Lung (tissue), 12 donors: ENCODE data around the gene MT1H. TPM values are rescaled to one million over a fixed set of nuclear protein-coding genes. Genes with fewer than 3 reads are reported as not detected.

Source experiments
- ATAC-seq: fragments of 200-7000 bp; cut with Tn5 transposase; one replicate; pipeline ENCODE4 v1.9.1; 2020; ENCODE audit warnings: moderate number of reproducible peaks; ENCODE audit not compliant: insufficient read depth, low FRiP score
- DNase-seq, 3 donors: peaks; one replicate each; pipeline ENCODE4 v3.0.0-alpha.2; 2013 to 2017
- H3K27ac ChIP-seq, 2 donors: one replicate each; pipeline ENCODE4 v1.5.1; 2013; ENCODE audit warnings: mild to moderate bottlenecking in 2 of 2, moderate library complexity in 2 of 2, control low read depth in 1 of 2, inconsistent platforms in 1 of 2, low read depth in 1 of 2, low read length in 1 of 2
- H3K27me3 ChIP-seq, 3 donors: one replicate each; pipeline ENCODE4 v1.5.1; 2013; ENCODE audit warnings: low read length in 2 of 3; ENCODE audit not compliant: control insufficient read depth in 3 of 3, insufficient read depth in 3 of 3
- H3K36me3 ChIP-seq, 4 donors: one replicate each; pipeline ENCODE4 v1.5.1; 2013; ENCODE audit warnings: low read length in 4 of 4, mild to moderate bottlenecking in 1 of 4, moderate library complexity in 1 of 4; ENCODE audit not compliant: control insufficient read depth in 4 of 4, insufficient read depth in 4 of 4
- H3K4me1 ChIP-seq, 5 donors: one replicate each; pipeline ENCODE4 v1.5.1; 2013; ENCODE audit warnings: low read length in 5 of 5, mild to moderate bottlenecking in 2 of 5, moderate library complexity in 1 of 5; ENCODE audit not compliant: control insufficient read depth in 5 of 5, insufficient read depth in 5 of 5
- H3K4me3 ChIP-seq: one replicate; pipeline ENCODE4 v1.5.1; 2013; ENCODE audit warnings: mild to moderate bottlenecking, control low read depth, moderate library complexity
- H3K9ac ChIP-seq, 2 donors: one replicate each; pipeline ENCODE4 v1.5.1; 2013; ENCODE audit warnings: low read length in 2 of 2, control low read depth in 1 of 2; ENCODE audit not compliant: insufficient read depth in 1 of 2
- H3K9me3 ChIP-seq, 4 donors: one replicate each; pipeline ENCODE4 v1.5.1; 2013; ENCODE audit warnings: low read length in 3 of 4, mild to moderate bottlenecking in 1 of 4, moderate library complexity in 1 of 4; ENCODE audit not compliant: control insufficient read depth in 4 of 4, insufficient read depth in 3 of 4
- CTCF ChIP-seq: IDR thresholded peaks from 2 replicates; pipeline ENCODE4 v1.5.1; 2012; ENCODE audit warnings: mild to moderate bottlenecking; ENCODE audit errors: control extremely low read depth, extremely low read depth
- WGBS, 2 donors: extraction: QIAGEN DNeasy Blood & Tissue Kit; methylation state at CpG; one replicate each; pipeline ENCODE4 v1.1.7; 2013; 5-methylcytosine and 5-hydroxymethylcytosine counted together
- polyA plus RNA-seq, 2 donors: library from polyadenylated mRNA; stranded (reverse); fragments of 200-250 nt; gene quantifications; one replicate each; pipeline ENCODE4 v1.2.1, GENCODE V29; 2013
- total RNA-seq, 2 donors: library from RNA; depleted of rRNA in 1 of 2; stranded (reverse); fragments of >200 nt in 1 of 2; gene quantifications; one replicate each; pipeline ENCODE4 v1.2.1, GENCODE V29; 2014 to 2021
- donor health status: control.
- donor health status: control.
- donor health status: Bipolar disorder and iron deficiency.
- donor health status: healthy.
- donor health status: DM: yes; HTN: yes; CAD: no.

MT1H gene
- total and polyA plus RNA-seq, 4 donors: 1.9 to 10.3 (median 4.4) TPM; not detected in 1

GRCh38 chr16:56677474-56677873 lies 7.9 kb downstream of the MT1H start:
- DNase-seq (no peak), ATAC-seq (no peak)
- H3K9ac ChIP-seq: no peak overlapping the region
- H3K27me3 ChIP-seq: peaks cover 0 to 35% (median 29%) of the 10 kb centered on the region in 3 donors
- no peak overlapping the region for H3K27ac ChIP-seq
- no peaks in the 10 kb centered on the region for H3K9me3 ChIP-seq
- H3K4me1 ChIP-seq: peaks cover 0 to 15% (median 0%) of the 10 kb centered on the region in 5 donors
- WGBS, 2 donors: 80 to 82% methylated on average over 3 of the region's 3 CpGs
- no peak overlapping the region for H3K4me3 ChIP-seq
- no peaks in the 10 kb centered on the region for H3K36me3 ChIP-seq
- TF ChIP-seq CTCF: no peak

GRCh38 chr16:56679078-56679730 lies 9.6 kb downstream of the MT1H start:
- DNase-seq (no peak), ATAC-seq (no peak)
- H3K27ac ChIP-seq: peak overlapping the region in 1 of 2 donors; percentile 76
- H3K4me3 ChIP-seq: no peak overlapping the region
- H3K9me3 ChIP-seq: no peaks in the 10 kb centered on the region
- peaks cover 0 to 2% (median 0%) of the 10 kb centered on the region in 4 donors for H3K36me3 ChIP-seq
- no peak overlapping the region for H3K9ac ChIP-seq
- 90 to 98% methylated on average over 3 of the region's 3 CpGs for WGBS, 2 donors
- peaks cover 0 to 21% (median 4%) of the 10 kb centered on the region in 5 donors for H3K4me1 ChIP-seq
- no peak for TF ChIP-seq CTCF
- H3K27me3 ChIP-seq: peaks cover 0 to 24% (median 22%) of the 10 kb centered on the region in 3 donors

GRCh38 chr16:56679818-56680217 lies 10.2 kb downstream of the MT1H start:
- no peak overlapping the region for H3K9ac ChIP-seq
- peaks cover 0 to 24% (median 22%) of the 10 kb centered on the region in 3 donors for H3K27me3 ChIP-seq
- peaks cover 0 to 2% (median 0%) of the 10 kb centered on the region in 4 donors for H3K36me3 ChIP-seq
- H3K4me3 ChIP-seq: no peak overlapping the region
- H3K9me3 ChIP-seq: no peaks in the 10 kb centered on the region
- no peak for TF ChIP-seq CTCF
- peak overlapping the region in 1 of 2 donors; percentile 76 for H3K27ac ChIP-seq
- ATAC-seq: no peak
- DNase-seq: no peak
- peaks cover 0 to 21% (median 4%) of the 10 kb centered on the region in 5 donors for H3K4me1 ChIP-seq
- 81 to 88% methylated on average over 6 of the region's 6 CpGs for WGBS, 2 donors
